GM18499 (cell line): ENCODE measurements around the gene TPH2.
A peak's percentile ranks its signal among the peaks of the same experiment; 100 is the strongest.

Experiments
- ATAC-seq: cut with Tn5 transposase; IDR thresholded peaks from one replicate; pipeline ENCODE4 v1.9.1; 2021; ENCODE audit warnings: moderate number of reproducible peaks; ENCODE audit not compliant: insufficient read depth, unreplicated experiment

The TPH2 gene

GRCh38 chr12:71938728-71939385 is at the start of gene TPH2:
TPH2 (plus strand) TSS chr12:71938845; CDS start chr12:71938987, 142 bp downstream.
- no peak for ATAC-seq

GRCh38 chr12:71890475-71890874 is 48.2 kb upstream of the TPH2 start:
- no peak for ATAC-seq

GRCh38 chr12:71892059-71892458 is 46.6 kb upstream of the TPH2 start:
- no peak for ATAC-seq

- ATAC-seq: no peak
These were observed 42.3 kb upstream of the TPH2 start for GRCh38 chr12:71896205-71896882.

GRCh38 chr12:71900091-71900490 is 38.6 kb upstream of the TPH2 start:
- ATAC-seq: no peak

GRCh38 chr12:71904629-71905028 is 34.0 kb upstream of the TPH2 start:
- ATAC-seq: no peak

GRCh38 chr12:71935594-71935993 is 3.1 kb upstream of the TPH2 start:
- ATAC-seq: peak; percentile 94

GRCh38 chr12:71940068-71940467 is 1.4 kb downstream of the TPH2 start:
- ATAC-seq: no peak

- ATAC-seq: no peak
These were observed 2.5 kb downstream of the TPH2 start for GRCh38 chr12:71941174-71941573.

GRCh38 chr12:71942259-71942658 is 3.6 kb downstream of the TPH2 start:
- no peak for ATAC-seq

- no peak for ATAC-seq
These were observed 4.1 kb downstream of the TPH2 start for GRCh38 chr12:71942703-71943102.

GRCh38 chr12:71945121-71945520 is 6.5 kb downstream of the TPH2 start:
- ATAC-seq: no peak

- ATAC-seq: no peak
These were observed 7.2 kb downstream of the TPH2 start for GRCh38 chr12:71945883-71946282.

- no peak for ATAC-seq
These were observed 9.0 kb downstream of the TPH2 start for GRCh38 chr12:71947645-71948105.

- ATAC-seq: no peak
These were observed 9.7 kb downstream of the TPH2 start for GRCh38 chr12:71948390-71948789.

GRCh38 chr12:71949646-71950045 is 11.0 kb downstream of the TPH2 start:
- ATAC-seq: no peak

- ATAC-seq: no peak
These were observed 11.8 kb downstream of the TPH2 start for GRCh38 chr12:71950404-71950803.

- no peak for ATAC-seq
These were observed 12.2 kb downstream of the TPH2 start for GRCh38 chr12:71950819-71951218.

GRCh38 chr12:71954083-71954778 is 15.6 kb downstream of the TPH2 start:
- ATAC-seq: no peak

GRCh38 chr12:71954861-71955260 is 16.2 kb downstream of the TPH2 start:
- ATAC-seq: no peak

- ATAC-seq: no peak
These were observed 17.3 kb downstream of the TPH2 start for GRCh38 chr12:71955970-71956369.
